NB4 (cell line): ENCODE results near the gene PMEL.

Experiments used
- DNase-seq: peaks from one replicate; pipeline ENCODE4 v3.0.0; 2010; ENCODE audit warnings: low read depth
- H3K4me3 ChIP-seq: one replicate; pipeline ENCODE4 v1.5.1; 2011; ENCODE audit warnings: mild to moderate bottlenecking, low read depth, low read length, moderate library complexity
- MAX ChIP-seq: IDR thresholded peaks from 2 replicates; pipeline ENCODE4 v1.6.1; 2011; ENCODE audit warnings: low read depth, low read length
- MYC ChIP-seq: IDR thresholded peaks from 2 replicates; pipeline ENCODE4 v1.6.1; 2011; ENCODE audit warnings: low read depth, low read length
- POLR2A ChIP-seq: IDR thresholded peaks from 2 replicates; pipeline ENCODE4 v1.6.1; 2011; ENCODE audit warnings: mild to moderate bottlenecking; ENCODE audit not compliant: insufficient read length; ENCODE audit errors: extremely low read depth
- TF ChIP-seq, protein P1 (sequence below): IDR thresholded peaks from one replicate; pipeline ENCODE4 v1.5.1; 2012; ENCODE audit warnings: low read depth, low read length

Gene PMEL

GRCh38 chr12:55974308-55974730 lies 8.5 kb upstream of the PMEL start:
- TF ChIP-seq MYC (no peak), POLR2A (no peak), MAX (no peak)
- TF ChIP-seq, protein P1, sequence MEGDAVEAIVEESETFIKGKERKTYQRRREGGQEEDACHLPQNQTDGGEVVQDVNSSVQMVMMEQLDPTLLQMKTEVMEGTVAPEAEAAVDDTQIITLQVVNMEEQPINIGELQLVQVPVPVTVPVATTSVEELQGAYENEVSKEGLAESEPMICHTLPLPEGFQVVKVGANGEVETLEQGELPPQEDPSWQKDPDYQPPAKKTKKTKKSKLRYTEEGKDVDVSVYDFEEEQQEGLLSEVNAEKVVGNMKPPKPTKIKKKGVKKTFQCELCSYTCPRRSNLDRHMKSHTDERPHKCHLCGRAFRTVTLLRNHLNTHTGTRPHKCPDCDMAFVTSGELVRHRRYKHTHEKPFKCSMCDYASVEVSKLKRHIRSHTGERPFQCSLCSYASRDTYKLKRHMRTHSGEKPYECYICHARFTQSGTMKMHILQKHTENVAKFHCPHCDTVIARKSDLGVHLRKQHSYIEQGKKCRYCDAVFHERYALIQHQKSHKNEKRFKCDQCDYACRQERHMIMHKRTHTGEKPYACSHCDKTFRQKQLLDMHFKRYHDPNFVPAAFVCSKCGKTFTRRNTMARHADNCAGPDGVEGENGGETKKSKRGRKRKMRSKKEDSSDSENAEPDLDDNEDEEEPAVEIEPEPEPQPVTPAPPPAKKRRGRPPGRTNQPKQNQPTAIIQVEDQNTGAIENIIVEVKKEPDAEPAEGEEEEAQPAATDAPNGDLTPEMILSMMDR: no peak
- peak overlapping the region; percentile 96 for H3K4me3 ChIP-seq
- peak; percentile 72 for DNase-seq

DNA sequence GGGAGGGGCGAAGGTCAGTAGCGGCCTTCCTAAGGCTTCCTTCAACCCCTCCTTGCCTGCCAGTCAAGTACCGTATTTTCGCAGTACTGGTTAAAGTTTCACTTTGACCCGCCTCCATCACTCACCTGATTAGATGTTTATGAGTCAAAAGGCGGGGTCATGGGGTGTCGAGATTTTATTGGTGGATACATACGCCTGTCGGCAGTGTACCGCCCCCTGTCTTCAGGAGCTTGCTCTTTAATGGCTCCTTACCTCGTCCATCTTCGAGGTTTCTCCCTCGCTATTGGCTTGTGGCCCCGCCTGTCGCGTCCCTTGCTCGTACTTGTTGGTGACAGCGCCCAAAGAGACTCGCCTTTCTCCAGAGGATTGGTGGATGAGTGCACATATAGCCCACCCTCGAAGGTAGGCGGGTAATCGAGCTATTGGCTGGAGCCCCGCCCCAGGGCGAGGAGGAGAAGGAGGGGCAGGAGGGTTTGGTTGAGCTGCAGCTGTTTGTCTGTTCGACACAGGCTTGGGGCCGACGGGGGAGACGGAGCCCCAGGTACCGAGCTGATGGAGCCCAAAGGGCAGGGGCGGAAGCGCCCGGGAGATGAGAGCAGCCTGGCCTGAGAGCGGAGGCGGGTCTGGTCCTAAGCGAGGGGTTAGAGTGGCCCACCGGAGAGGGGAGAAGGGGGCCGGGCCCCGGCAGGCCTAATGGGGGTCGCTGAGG lies 7.9 kb upstream of the PMEL start, which contains the start of gene RAB5B:
Gene RAB5B (plus strand): TSS at position 480 of the 709 bp plus-strand sequence. CDS start 12,883 bp downstream, outside the sequence.
- peak; percentile 100 for DNase-seq
- 0 out of 2 replicates have a peak, but pooled peaks have one; percentile 34 for TF ChIP-seq MAX
- TF ChIP-seq, protein P1: no peak
- TF ChIP-seq POLR2A: peak; percentile 86
- peak within 1 kb of the TSS; percentile 96 for H3K4me3 ChIP-seq

DNA sequence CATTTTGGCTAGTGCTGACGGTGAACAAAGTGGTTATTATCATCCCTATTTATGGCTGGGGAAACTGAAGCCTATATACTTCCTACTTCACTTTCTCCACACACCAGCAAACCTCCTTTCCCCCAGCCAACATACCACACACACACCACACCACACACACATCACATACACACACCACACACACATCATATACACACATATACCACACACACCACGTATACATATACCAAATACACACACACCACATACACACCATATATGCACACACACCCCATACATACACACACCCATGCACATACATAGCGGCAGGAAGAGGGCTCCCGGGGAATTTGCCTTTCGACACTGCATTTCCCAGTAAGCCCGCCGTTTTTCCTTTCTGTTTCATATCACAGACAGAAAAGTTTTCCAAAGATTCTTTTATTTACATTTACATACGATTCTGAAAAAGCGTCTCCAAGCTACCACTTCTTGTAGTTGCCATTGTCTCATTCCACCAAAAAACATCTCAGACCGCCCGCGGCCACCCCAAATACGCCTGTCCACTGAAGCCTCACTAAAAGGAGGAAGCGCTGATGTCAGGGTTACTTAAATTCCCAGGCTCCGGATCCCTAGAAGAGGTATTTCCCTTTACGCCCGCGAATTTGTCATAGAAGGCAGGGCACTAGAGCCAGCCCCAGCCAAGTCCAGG lies 7.2 kb upstream of the PMEL start:
- TF ChIP-seq, protein P1: no peak
- TF ChIP-seq MYC (no peak), POLR2A (no peak), MAX (no peak)
- peak overlapping the region; percentile 73 for H3K4me3 ChIP-seq
- DNase-seq: peak; percentile 44

- TF ChIP-seq POLR2A (no peak), MYC (no peak), MAX (no peak)
- TF ChIP-seq, protein P1: no peak
Measured at GRCh38 chr12:55972456-55972855, 6.6 kb upstream of the PMEL start.

DNA sequence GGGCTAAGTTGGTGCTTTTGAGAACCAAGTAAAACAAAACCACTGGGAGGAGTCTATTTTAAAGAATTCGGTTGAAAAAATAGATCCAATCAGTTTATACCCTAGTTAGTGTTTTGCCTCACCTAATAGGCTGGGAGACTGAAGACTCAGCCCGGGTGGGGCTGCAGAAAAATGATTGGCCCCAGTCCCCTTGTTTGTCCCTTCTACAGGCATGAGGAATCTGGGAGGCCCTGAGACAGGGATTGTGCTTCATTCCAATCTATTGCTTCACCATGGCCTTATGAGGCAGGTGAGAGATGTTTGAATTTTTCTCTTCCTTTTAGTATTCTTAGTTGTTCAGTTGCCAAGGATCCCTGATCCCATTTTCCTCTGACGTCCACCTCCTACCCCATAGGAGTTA lies 6.2 kb upstream of the PMEL start:
- no peak for DNase-seq
- peak overlapping the region; percentile 73 for H3K4me3 ChIP-seq
- TF ChIP-seq, protein P1: no peak
- TF ChIP-seq POLR2A (no peak), MAX (no peak), MYC (no peak)

More at GRCh38 chr12:55972456-55972855, 6.6 kb upstream of the PMEL start:
- peak overlapping the region; percentile 73 for H3K4me3 ChIP-seq
- no peak for DNase-seq
